Lower lobe of right lung (tissue), 2 donors: ENCODE measurements around the gene HOXD1. TPM values are rescaled to one million over a fixed set of nuclear protein-coding genes. Genes with fewer than 3 reads are reported as not detected.

Source experiments
- ATAC-seq, 2 donors: fragments of 200-7000 bp; cut with Tn5 transposase; one replicate each; pipeline ENCODE4 v1.9.1; 2020 to 2022; ENCODE audit warnings: mild to moderate bottlenecking in 2 of 2, moderate library complexity in 2 of 2
- DNase-seq: peaks from one replicate; pipeline ENCODE4 v3.0.0-alpha.2; 2020
- H3K27ac ChIP-seq: fragments of 200-600 bp; one replicate; pipeline ENCODE4 v1.8.0; 2022
- H3K27me3 ChIP-seq: fragments of 200-600 bp; one replicate; pipeline ENCODE4 v1.8.0; 2022; ENCODE audit warnings: low read depth
- H3K36me3 ChIP-seq: fragments of 200-600 bp; one replicate; pipeline ENCODE4 v1.8.0; 2022; ENCODE audit warnings: mild to moderate bottlenecking
- H3K4me1 ChIP-seq: fragments of 200-600 bp; one replicate; pipeline ENCODE4 v1.8.0; 2022
- H3K4me3 ChIP-seq: fragments of 200-600 bp; one replicate; pipeline ENCODE4 v1.8.0; 2022; ENCODE audit warnings: mild to moderate bottlenecking
- H3K9me3 ChIP-seq: fragments of 200-600 bp; one replicate; pipeline ENCODE4 v1.8.0; 2022
- intact Hi-C: fragments of 100-400 bp; cut with DNase I; formaldehyde crosslinking; loops from one replicate; pipeline ENCODE4 v1.11.0; 2022
- total RNA-seq: library from RNA; stranded (reverse); fragmentation: NEBNext Ultra II Directional; extraction: Animal tissue kit (Norgen Biotek cat#: 25700); gene quantifications from one replicate; pipeline ENCODE4 v1.2.1, GENCODE V29; 2021
- TF ChIP-seq, protein P1 (sequence below): fragments of 200-600 bp; IDR thresholded peaks from one replicate; pipeline ENCODE4 v1.8.0; 2022; ENCODE audit warnings: antibody characterized with exemption, mild to moderate bottlenecking
- donor health status: DM: no; HTN: yes; CAD: no; lungs with severe emphysema.

HOXD1 gene
- total RNA-seq, 1 donor from 2014 or later, result 3.4 TPM

DNA sequence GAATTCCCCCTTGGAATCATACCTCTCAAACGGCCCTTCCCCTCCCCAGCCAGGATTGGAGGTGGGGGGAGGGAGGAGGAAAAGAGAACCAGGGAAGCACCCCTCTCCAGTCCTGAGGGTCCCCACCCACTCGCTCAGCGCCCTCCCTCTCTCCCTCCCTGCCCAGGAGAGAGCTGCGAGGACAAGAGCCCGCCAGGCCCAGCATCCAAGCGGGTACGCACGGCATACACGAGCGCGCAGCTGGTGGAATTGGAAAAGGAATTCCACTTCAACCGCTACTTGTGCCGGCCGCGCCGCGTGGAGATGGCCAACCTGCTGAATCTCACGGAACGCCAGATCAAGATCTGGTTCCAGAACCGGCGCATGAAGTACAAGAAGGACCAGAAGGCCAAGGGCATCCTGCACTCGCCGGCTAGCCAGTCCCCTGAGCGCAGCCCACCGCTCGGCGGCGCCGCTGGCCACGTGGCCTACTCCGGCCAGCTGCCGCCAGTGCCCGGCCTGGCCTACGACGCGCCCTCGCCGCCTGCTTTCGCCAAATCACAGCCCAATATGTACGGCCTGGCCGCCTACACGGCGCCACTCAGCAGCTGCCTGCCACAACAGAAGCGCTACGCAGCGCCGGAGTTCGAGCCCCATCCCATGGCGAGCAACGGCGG lies 17.0 kb upstream of the HOXD1 start:
- intact Hi-C loops, result no loop called here
- DNase-seq, result no peak
- ATAC-seq, result peak; percentile 51 to 74
- Histone ChIP-seq H3K4me1 (peaks cover 11% of the 10 kb centered on the region), H3K27me3 (peaks cover 97% of the 10 kb centered on the region), H3K4me3 (peak overlapping the region; percentile 23), H3K27ac (no peak overlapping the region), H3K9me3 (no peaks in the 10 kb centered on the region), H3K36me3 (no peaks in the 10 kb centered on the region)
- TF ChIP-seq, protein P1, sequence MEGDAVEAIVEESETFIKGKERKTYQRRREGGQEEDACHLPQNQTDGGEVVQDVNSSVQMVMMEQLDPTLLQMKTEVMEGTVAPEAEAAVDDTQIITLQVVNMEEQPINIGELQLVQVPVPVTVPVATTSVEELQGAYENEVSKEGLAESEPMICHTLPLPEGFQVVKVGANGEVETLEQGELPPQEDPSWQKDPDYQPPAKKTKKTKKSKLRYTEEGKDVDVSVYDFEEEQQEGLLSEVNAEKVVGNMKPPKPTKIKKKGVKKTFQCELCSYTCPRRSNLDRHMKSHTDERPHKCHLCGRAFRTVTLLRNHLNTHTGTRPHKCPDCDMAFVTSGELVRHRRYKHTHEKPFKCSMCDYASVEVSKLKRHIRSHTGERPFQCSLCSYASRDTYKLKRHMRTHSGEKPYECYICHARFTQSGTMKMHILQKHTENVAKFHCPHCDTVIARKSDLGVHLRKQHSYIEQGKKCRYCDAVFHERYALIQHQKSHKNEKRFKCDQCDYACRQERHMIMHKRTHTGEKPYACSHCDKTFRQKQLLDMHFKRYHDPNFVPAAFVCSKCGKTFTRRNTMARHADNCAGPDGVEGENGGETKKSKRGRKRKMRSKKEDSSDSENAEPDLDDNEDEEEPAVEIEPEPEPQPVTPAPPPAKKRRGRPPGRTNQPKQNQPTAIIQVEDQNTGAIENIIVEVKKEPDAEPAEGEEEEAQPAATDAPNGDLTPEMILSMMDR, result no peak

DNA sequence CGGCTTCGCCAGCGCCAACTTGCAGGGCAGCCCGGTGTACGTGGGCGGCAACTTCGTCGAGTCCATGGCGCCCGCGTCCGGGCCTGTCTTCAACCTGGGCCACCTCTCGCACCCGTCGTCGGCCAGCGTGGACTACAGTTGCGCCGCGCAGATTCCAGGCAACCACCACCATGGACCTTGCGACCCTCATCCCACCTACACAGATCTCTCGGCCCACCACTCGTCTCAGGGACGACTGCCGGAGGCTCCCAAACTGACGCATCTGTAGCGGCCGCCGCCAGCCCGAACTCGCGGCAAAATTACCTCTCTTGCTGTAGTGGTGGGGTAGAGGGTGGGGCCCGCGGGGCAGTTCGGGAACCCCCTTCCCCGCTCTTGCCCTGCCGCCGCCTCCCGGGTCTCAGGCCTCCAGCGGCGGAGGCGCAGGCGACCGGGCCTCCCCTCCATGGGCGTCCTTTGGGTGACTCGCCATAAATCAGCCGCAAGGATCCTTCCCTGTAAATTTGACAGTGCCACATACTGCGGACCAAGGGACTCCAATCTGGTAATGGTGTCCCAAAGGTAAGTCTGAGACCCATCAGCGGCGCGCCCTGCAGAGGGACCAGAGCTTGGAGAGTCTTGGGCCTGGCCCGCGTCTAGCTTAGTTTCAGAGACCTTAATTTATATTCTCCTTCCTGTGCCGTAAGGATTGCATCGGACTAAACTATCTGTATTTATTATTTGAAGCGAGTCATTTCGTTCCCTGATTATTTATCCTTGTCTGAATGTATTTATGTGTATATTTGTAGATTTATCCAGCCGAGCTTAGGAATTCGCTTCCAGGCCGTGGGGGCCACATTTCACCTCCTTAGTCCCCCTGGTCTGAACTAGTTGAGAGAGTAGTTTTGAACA lies 16.2 kb upstream of the HOXD1 start:
- Histone ChIP-seq H3K4me1 (peaks cover 11% of the 10 kb centered on the region), H3K27me3 (peaks cover 96% of the 10 kb centered on the region), H3K27ac (no peak overlapping the region), H3K9me3 (no peaks in the 10 kb centered on the region), H3K4me3 (peak overlapping the region; percentile 23), H3K36me3 (no peaks in the 10 kb centered on the region)
- peak; percentile 25 to 26 for ATAC-seq
- no peak for DNase-seq
- intact Hi-C loops, result no loop called here
- TF ChIP-seq, protein P1, result no peak

DNA sequence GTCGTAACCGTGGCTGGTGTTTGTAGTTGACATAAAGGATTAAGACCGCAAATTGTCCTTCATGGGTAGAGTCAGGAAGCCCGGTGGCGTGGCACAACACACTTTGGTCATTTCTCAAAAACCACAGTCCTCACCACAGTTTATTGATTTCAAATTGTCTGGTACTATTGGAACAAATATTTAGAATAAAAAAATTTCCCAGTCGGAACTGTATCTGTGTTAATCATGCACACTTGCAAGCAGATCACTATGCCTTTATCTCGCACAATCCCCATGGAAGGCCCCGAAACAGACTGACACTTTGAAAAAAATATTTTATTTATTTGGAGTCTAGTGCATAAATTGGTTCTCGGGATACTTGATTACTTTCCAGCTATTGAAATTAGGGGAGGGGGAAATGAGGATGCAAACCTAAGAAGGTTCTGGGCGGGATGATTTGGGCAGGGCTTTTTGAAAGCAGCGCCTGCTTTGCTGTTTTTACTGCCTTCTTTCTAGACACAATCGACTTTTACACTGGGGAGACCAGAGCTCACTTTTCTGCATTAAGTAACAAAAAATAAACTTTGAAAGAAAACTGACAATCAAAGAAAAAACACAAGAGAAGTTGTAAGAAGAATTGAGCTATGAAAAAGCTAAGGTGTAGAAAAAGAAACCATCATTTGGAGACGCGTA lies 15.4 kb upstream of the HOXD1 start:
- DNase-seq (no peak), ATAC-seq (no peak)
- no peaks in the 10 kb centered on the region for H3K36me3 ChIP-seq
- TF ChIP-seq, protein P1, result no peak
- no peak overlapping the region for H3K4me3 ChIP-seq
- peaks cover 96% of the 10 kb centered on the region for H3K27me3 ChIP-seq
- no peak overlapping the region for H3K27ac ChIP-seq
- intact Hi-C loops, result no loop called here
- peaks cover 12% of the 10 kb centered on the region for H3K4me1 ChIP-seq
- H3K9me3 ChIP-seq, result no peaks in the 10 kb centered on the region

DNA sequence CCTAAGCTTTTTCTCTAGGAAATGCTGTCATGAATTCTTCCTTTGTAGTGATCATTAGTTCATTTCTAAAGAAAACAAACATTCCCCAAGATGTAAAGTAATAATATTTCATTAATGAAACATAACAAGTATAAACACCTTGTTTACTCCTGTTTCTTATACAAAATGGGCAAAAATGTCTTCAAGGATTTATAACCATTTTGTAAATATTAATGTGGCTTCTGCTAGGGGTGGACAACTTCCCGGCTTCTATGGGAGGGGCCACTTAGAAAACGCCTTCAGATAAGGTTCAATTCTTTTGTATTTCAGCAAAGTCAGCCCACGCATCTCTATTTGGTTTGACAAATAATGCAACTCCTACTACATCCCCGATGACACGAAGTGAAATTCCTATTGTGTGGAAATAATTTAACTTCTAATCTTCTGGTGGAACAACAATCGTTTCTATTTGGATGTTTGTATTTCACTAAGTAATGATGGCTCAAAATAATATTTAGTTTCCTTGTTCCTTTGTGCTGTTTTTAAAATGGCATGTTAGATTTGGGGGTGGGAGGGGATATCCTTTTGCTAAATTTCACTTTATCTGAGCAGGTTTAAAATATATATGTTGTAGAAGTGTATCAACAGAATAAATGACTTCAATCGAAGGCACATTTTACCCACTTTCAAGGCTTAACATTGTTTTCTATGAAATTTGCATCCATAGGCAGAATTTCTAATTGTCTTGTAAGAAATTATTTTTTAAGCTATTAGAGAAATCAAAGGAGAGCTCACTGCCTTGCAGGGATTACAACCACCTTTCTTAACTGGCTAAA lies 14.7 kb upstream of the HOXD1 start:
- Histone ChIP-seq H3K9me3 (no peaks in the 10 kb centered on the region), H3K4me1 (peaks cover 19% of the 10 kb centered on the region), H3K4me3 (no peak overlapping the region), H3K27me3 (peaks cover 96% of the 10 kb centered on the region), H3K27ac (no peak overlapping the region), H3K36me3 (no peaks in the 10 kb centered on the region)
- ATAC-seq (no peak), DNase-seq (no peak)
- TF ChIP-seq, protein P1, result no peak
- intact Hi-C loops, result no loop called here

DNA sequence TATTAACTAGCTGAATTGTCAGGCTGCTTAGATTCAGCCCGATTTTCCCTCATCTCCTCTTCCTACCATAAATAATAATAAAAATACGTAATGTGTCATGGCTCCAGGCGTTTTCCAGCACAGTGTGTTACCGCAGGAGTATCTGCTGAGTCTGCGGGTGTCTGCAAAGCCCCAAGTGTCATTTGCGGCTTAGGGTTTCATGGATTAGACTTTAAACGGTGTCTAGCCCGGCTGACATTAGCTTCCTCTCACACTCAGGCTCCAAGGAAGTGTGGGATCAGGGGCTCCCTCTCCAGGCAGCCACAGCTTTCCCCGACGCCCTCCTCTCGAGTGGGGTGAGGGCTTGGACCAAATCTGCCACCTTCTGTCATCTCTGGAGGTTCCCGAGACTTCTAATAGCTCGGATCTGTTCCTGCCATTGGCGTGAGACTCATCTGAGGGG lies 14.1 kb upstream of the HOXD1 start:
- H3K27me3 ChIP-seq, result peaks cover 96% of the 10 kb centered on the region

More for the DNA sequence above, 14.1 kb upstream of the HOXD1 start:
- no peak for ATAC-seq
- Histone ChIP-seq H3K9me3 (no peaks in the 10 kb centered on the region), H3K36me3 (no peaks in the 10 kb centered on the region), H3K27ac (no peak overlapping the region), H3K4me1 (peaks cover 23% of the 10 kb centered on the region), H3K4me3 (no peak overlapping the region)
- DNase-seq, result no peak
- intact Hi-C loops, result no loop called here
- TF ChIP-seq, protein P1, result no peak
